WTC11 (cell line): ENCODE measurements around the gene COLEC12. TPM values are rescaled to one million over a fixed set of nuclear protein-coding genes. Genes with fewer than 3 reads are reported as not detected.

ENCODE experiments used
- ATAC-seq: fragments of 200-7000 bp; cut with Tn5 transposase; 2 replicates; pipeline ENCODE4 v1.10.0; 2021; ENCODE audit warnings: mild to moderate bottlenecking, moderate library complexity
- CTCF ChIA-PET: fragments of 300-600 bp; sonication (Branson Sonifier 250); formaldehyde crosslinking; loops from one replicate; lab custom pipeline; 2021; ENCODE audit warnings: antibody characterized with exemption; lab: Charles Lee
- POLR2A ChIA-PET: fragments of 350-600 bp; sonication (Branson Sonifier 250); formaldehyde crosslinking; loops from one replicate; lab custom pipeline; 2021; ENCODE audit warnings: antibody characterized with exemption; lab: Charles Lee
- DNase-seq: peaks from one replicate; pipeline ENCODE4 v3.0.0; 2021; ENCODE audit warnings: low spot score
- H3K27ac Mint-ChIP-seq: 2 replicates; pipeline ENCODE4 v1.8.0; 2021; ENCODE audit warnings: mixed read lengths
- H3K27me3 Mint-ChIP-seq: 2 replicates; pipeline ENCODE4 v1.8.0; 2021; ENCODE audit warnings: low read depth, mild to moderate bottlenecking, moderate library complexity, mixed read lengths
- H3K36me3 Mint-ChIP-seq: 2 replicates; pipeline ENCODE4 v1.8.0; 2021; ENCODE audit warnings: mixed read lengths
- H3K4me1 Mint-ChIP-seq: 2 replicates; pipeline ENCODE4 v1.8.0; 2022; ENCODE audit warnings: mixed read lengths
- H3K4me3 Mint-ChIP-seq: 2 replicates; pipeline ENCODE4 v1.8.0; 2021; ENCODE audit warnings: mild to moderate bottlenecking, moderate library complexity, mixed read lengths
- H3K9me3 Mint-ChIP-seq: 2 replicates; pipeline ENCODE4 v1.8.0; 2021; ENCODE audit warnings: mixed read lengths
- ARID4B ChIP-seq: sonication (generic); formaldehyde crosslinking; IDR thresholded peaks from 2 replicates; pipeline ENCODE4 v1.8.0; 2023; ENCODE audit warnings: missing genetic modification reagents, mild to moderate bottlenecking, borderline replicate concordance
- GABPB1 ChIP-seq: sonication (generic); formaldehyde crosslinking; IDR thresholded peaks from 2 replicates; pipeline ENCODE4 v1.8.1; 2023; ENCODE audit warnings: mild to moderate bottlenecking, missing genetic modification reagents
- MAX ChIP-seq: sonication (generic); formaldehyde crosslinking; IDR thresholded peaks from 2 replicates; pipeline ENCODE4 v1.8.0; 2022; ENCODE audit warnings: mild to moderate bottlenecking, missing genetic modification reagents
- NR3C1 ChIP-seq: sonication (generic); formaldehyde crosslinking; conservative IDR thresholded peaks from 2 replicates; pipeline ENCODE4 v1.8.1; 2023; ENCODE audit warnings: low read depth, mild to moderate bottlenecking, missing genetic modification reagents
- OVOL2 ChIP-seq: fragments of 250-450 bp; sonication (Bioruptor Pico); IDR thresholded peaks from 2 replicates; pipeline ENCODE4 v1.9.0; 2021; ENCODE audit warnings: mild to moderate bottlenecking, borderline replicate concordance
- PRRX2 ChIP-seq: fragments of 250-450 bp; sonication (Bioruptor Pico); IDR thresholded peaks from 2 replicates; pipeline ENCODE4 v1.8.0; 2021; ENCODE audit warnings: mild to moderate bottlenecking
- USF2 ChIP-seq: sonication (generic); formaldehyde crosslinking; IDR thresholded peaks from 2 replicates; pipeline ENCODE4 v1.8.1; 2023; ENCODE audit warnings: mild to moderate bottlenecking, missing genetic modification reagents, moderate library complexity
- ZNF281 ChIP-seq: sonication (generic); formaldehyde crosslinking; IDR thresholded peaks from 2 replicates; pipeline ENCODE4 v1.8.0; 2023; ENCODE audit warnings: mild to moderate bottlenecking, missing genetic modification reagents
- ZNF317 ChIP-seq: sonication (generic); formaldehyde crosslinking; IDR thresholded peaks from 2 replicates; pipeline ENCODE4 v1.8.1; 2023; ENCODE audit warnings: low read depth, mild to moderate bottlenecking, moderate library complexity, missing genetic modification reagents, borderline replicate concordance
- ZNF423 ChIP-seq: fragments of 250-450 bp; sonication (Bioruptor Pico); IDR thresholded peaks from 2 replicates; pipeline ENCODE4 v2.1.2; 2022; ENCODE audit warnings: mild to moderate bottlenecking, moderate library complexity
- ZNF671 ChIP-seq: fragments of 250-450 bp; sonication (Bioruptor Pico); IDR thresholded peaks from 2 replicates; pipeline ENCODE4 v1.8.0; 2021; ENCODE audit warnings: mild to moderate bottlenecking
- total RNA-seq: library from RNA; stranded (reverse); gene quantifications from 3 replicates; pipeline ENCODE4 v1.2.3, GENCODE V29; 2021
- TF ChIP-seq, protein P1 (sequence below): fragments of 200-600 bp; IDR thresholded peaks from 2 replicates; pipeline ENCODE4 v1.8.0; 2022; ENCODE audit warnings: antibody characterized with exemption
- TF ChIP-seq, protein P2 (sequence below): fragments of 250-450 bp; sonication (Bioruptor Pico); IDR thresholded peaks from 2 replicates; pipeline ENCODE4 v1.9.0; 2021; ENCODE audit warnings: mild to moderate bottlenecking, borderline replicate concordance

The COLEC12 gene
- total RNA-seq, 1 experiment from 2014 or later, result 0.48 TPM

- POLR2A ChIA-PET, result no interaction called here
- no peak overlapping the region for H3K4me3 Mint-ChIP-seq
- no peaks in the 10 kb centered on the region for H3K36me3 Mint-ChIP-seq
- no peak overlapping the region for H3K27ac Mint-ChIP-seq
- DNase-seq (no peak), ATAC-seq (no peak)
- H3K4me1 Mint-ChIP-seq, result peaks cover 21% of the 10 kb centered on the region
- CTCF ChIA-PET, result no interaction called here
- H3K27me3 Mint-ChIP-seq, result no peaks in the 10 kb centered on the region
- no peaks in the 10 kb centered on the region for H3K9me3 Mint-ChIP-seq
- TF ChIP-seq GABPB1 (no peak), OVOL2 (no peak), USF2 (CRISPR knock-in tag) (no peak), ZNF317 (no peak), ZNF423 (CRISPR knock-in tag) (no peak), ZNF671 (CRISPR knock-in tag) (no peak), NR3C1 (CRISPR knock-in tag) (no peak), ARID4B (no peak), PRRX2 (CRISPR knock-in tag) (no peak), MAX (CRISPR knock-in tag) (no peak), ZNF281 (CRISPR knock-in tag) (no peak)
- TF ChIP-seq, protein P1, sequence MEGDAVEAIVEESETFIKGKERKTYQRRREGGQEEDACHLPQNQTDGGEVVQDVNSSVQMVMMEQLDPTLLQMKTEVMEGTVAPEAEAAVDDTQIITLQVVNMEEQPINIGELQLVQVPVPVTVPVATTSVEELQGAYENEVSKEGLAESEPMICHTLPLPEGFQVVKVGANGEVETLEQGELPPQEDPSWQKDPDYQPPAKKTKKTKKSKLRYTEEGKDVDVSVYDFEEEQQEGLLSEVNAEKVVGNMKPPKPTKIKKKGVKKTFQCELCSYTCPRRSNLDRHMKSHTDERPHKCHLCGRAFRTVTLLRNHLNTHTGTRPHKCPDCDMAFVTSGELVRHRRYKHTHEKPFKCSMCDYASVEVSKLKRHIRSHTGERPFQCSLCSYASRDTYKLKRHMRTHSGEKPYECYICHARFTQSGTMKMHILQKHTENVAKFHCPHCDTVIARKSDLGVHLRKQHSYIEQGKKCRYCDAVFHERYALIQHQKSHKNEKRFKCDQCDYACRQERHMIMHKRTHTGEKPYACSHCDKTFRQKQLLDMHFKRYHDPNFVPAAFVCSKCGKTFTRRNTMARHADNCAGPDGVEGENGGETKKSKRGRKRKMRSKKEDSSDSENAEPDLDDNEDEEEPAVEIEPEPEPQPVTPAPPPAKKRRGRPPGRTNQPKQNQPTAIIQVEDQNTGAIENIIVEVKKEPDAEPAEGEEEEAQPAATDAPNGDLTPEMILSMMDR, result no peak
- TF ChIP-seq, protein P2, sequence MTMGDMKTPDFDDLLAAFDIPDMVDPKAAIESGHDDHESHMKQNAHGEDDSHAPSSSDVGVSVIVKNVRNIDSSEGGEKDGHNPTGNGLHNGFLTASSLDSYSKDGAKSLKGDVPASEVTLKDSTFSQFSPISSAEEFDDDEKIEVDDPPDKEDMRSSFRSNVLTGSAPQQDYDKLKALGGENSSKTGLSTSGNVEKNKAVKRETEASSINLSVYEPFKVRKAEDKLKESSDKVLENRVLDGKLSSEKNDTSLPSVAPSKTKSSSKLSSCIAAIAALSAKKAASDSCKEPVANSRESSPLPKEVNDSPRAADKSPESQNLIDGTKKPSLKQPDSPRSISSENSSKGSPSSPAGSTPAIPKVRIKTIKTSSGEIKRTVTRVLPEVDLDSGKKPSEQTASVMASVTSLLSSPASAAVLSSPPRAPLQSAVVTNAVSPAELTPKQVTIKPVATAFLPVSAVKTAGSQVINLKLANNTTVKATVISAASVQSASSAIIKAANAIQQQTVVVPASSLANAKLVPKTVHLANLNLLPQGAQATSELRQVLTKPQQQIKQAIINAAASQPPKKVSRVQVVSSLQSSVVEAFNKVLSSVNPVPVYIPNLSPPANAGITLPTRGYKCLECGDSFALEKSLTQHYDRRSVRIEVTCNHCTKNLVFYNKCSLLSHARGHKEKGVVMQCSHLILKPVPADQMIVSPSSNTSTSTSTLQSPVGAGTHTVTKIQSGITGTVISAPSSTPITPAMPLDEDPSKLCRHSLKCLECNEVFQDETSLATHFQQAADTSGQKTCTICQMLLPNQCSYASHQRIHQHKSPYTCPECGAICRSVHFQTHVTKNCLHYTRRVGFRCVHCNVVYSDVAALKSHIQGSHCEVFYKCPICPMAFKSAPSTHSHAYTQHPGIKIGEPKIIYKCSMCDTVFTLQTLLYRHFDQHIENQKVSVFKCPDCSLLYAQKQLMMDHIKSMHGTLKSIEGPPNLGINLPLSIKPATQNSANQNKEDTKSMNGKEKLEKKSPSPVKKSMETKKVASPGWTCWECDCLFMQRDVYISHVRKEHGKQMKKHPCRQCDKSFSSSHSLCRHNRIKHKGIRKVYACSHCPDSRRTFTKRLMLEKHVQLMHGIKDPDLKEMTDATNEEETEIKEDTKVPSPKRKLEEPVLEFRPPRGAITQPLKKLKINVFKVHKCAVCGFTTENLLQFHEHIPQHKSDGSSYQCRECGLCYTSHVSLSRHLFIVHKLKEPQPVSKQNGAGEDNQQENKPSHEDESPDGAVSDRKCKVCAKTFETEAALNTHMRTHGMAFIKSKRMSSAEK (CRISPR knock-in tag), result no peak
Measured at GRCh38 chr18:361100-361732, 139.3 kb downstream of the COLEC12 start.
